GM19468 (cell line): ENCODE measurements around the gene POU3F4.

Source experiments
- ATAC-seq: cut with Tn5 transposase; IDR thresholded peaks from one replicate; pipeline ENCODE4 v1.9.1; 2021; ENCODE audit warnings: mild to moderate bottlenecking, moderate library complexity, moderate number of reproducible peaks; ENCODE audit not compliant: unreplicated experiment; ENCODE audit errors: extremely low read depth

The POU3F4 gene

DNA sequence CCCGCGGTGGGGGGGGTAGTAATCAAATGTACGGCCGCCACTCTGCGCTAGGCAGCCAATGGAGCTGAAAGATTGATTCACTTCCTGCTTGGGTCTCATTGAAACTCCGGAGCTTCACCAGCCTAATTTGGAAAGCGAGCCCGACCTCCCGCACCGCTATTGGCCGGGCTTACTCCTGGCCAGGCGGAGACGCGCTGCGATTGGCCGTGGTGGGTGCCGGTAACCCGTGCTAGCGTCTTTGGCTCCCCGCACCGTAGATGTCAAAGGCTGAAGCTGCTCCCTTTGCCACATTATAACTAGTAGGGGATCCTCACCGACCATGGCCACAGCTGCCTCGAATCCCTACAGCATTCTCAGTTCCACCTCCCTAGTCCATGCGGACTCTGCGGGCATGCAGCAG is at the start of gene POU3F4:
Gene POU3F4, plus strand, starts transcription at position 285 of the 400 bp plus-strand sequence. Its CDS starts 35 bp downstream, at position 320.
- no peak for ATAC-seq

DNA sequence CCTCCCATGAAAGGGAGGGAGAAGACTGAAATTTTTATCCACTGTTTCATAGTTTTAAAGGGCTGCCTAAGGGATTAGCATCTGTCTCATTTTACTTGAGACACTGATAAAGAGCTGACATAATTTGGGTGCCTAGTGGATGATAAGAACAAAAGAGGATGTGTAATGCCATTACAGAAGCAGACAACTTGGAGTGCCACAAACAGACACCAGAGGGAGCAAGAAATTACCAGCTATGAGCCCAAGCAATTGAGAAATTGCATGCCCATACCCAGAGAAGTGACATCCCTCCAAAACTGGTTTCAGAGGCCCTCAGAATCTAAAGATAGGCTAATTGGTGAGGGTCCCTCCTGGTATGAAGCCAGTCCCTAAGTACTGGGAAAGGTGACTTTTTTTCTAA is 38.5 kb upstream of the POU3F4 start:
- peak; percentile 51 for ATAC-seq

DNA sequence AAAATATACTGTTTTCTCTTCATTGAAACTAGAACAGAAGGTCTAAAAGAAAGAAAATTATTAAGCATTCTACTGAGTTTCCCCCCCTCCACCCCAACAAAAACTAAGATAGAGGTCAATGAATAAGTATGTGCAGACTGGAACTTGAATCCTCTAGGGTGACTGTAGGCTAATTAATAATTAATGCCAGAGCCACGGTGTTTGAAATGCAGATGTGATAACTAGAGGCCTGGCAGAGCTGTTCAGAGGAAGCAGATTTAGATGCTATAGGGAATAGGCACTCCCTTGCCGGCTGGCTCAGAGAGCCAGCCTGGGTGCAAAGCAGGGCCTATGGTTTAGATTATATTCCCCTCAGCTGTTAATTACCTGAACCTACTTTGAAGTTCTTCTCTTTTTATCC is 12.2 kb upstream of the POU3F4 start:
- ATAC-seq: no peak

DNA sequence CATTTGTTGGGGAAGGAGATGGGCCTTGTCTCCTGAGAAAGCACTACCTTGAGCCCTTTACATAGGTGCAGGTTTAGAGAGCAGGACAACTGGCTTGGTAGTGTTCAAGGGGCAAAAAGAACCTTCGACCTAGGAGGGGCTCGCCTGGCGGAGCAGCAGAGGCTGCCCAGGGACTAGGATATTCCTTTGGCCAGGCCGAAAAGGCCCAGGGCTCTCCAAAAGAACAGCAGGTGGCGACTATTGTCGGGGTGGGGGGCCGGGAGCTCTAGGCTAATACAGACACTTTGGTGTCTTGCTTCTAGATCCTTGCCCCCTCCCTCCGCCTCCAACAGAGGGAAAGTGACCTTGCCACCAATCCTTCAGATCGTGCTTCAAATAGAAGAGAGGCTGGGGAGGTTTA is 7.1 kb upstream of the POU3F4 start:
- no peak for ATAC-seq

DNA sequence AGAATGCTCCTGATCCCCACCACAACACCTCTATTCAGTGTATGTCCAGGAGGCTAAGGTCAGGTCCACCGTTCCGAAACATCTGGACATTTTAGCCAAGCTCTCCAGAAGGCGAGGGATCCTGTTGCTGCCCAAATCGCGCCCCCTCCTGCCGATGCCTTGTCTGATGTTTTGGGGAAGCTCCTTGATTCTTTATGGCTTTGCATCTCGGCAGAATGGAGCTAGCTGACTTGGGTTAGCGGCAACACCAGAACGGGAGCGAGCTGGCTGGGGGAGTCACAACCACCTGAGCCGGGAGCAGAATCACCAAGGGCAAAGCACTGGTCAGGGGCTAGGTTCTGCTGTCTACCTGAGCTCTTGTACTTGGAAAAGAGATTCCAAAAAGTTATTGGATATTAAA is 6.6 kb upstream of the POU3F4 start:
- ATAC-seq: no peak

DNA sequence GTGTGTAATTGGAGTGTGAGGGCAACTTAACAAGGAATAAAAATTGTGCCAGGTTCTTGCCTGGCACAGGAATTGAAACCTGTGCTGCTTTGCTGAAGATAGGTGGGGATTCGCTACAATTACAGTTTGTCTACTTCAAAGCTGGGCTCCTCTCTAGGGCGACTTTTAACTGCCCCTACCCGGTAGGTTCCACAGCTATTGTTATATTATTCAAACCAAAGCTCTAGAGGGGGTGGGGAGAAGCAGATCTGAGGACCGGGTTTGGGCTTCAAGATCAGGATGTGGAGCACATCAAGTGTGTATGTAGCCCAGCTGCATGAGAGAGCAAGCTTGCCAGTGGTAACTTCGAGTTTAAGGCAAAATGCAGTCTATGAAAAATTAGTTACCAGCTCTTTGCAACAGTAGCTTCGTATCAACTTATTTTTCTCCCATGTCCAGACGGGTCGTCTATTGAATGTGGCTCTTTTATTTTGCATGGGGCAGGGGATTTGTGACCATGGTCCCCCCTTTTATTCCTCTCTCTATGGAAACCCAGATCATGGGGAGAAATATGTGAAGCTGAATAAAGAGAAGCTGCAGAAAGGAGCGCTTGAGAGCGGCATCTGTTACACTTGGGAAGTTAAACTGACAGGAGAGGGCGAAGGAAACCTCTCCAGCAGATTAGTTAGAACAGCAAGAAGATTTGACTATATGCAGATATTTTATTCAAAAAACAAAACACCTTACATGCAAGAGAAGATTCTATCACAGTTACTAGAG is 3.2 kb upstream of the POU3F4 start:
- no peak for ATAC-seq

DNA sequence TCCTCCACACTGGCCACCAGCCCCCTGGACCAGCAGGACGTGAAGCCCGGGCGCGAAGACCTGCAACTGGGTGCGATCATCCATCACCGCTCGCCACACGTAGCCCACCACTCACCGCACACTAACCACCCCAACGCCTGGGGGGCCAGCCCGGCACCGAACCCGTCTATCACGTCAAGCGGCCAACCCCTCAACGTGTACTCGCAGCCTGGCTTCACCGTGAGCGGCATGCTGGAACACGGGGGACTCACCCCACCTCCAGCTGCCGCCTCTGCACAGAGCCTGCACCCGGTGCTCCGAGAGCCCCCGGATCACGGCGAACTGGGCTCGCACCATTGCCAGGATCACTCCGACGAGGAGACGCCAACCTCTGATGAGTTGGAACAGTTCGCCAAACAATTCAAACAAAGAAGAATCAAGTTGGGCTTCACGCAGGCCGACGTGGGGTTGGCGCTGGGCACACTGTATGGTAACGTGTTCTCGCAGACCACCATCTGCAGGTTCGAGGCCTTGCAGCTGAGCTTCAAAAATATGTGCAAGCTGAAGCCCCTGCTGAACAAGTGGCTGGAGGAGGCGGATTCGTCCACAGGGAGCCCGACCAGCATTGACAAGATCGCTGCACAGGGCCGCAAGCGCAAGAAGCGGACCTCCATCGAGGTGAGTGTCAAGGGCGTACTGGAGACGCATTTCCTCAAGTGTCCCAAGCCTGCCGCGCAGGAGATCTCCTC is 600 bp downstream of the POU3F4 start:
- no peak for ATAC-seq

DNA sequence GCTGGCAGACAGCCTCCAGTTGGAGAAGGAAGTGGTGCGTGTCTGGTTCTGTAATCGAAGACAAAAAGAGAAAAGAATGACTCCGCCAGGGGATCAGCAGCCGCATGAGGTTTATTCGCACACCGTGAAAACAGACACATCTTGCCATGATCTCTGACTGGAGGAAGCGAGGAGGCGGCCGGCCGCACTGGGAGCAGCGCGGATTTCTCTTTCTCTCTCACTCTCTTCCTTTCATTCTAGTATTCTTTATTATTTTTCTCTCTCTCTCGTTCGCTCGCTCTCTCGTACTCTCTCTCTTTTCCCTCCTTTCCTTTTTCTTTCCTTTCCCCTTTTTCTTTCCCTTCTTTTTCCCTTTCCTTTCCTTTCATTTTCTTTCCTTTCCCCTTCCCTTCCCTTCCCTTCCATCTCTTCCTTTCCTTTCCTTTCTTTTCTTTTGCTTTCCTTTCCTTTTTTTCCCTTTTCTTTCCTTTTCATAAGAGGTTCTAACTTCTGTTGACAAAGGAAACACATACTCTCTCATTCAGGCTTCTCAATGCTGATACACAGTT is 1.2 kb downstream of the POU3F4 start:
- ATAC-seq: no peak

DNA sequence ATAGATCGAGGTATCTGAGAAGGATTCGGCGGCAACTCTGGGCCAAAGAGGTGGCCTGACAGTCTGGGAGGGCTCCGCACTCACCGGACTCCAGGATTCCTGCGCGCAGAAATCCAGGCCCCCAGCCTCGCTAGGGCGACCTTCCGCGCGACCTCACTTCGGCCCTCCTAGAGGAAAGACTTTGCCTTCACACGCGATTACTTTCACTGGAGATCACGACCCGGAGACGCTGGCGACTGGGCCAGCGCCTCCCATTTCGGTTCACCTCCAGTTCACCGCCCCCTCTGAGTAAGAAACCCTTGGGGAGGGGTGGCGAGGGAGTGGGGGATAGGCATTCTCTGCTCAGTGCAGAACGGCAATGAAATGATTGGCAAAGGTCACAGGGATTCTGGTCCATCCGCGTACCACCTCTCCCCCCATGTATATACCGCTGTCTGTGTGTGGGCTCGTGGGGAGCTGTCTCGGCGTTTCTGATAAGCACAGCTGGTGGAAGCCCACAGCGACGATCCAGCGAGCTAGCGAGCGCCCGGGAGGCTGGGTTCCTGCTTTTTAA is 2.5 kb downstream of the POU3F4 start:
- no peak for ATAC-seq

DNA sequence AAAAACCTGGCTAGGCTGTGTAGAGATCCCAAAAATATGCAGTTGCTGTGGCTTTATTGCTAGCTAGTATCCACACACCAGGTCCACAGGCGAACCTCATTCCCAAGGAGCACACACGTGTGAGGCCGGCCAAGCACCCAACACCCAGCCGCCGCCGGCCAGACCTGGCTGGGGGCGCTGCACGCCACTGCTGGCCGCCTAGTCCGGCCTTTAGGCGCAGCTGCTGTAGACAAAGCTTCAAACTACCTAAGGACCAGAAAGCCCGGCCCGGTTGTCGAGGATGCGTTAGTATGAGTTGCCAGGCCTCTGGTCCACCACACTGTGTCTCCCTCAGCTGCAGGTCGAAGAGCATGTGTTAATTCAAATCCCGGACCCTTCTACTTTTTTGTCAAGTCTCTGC is 3.1 kb downstream of the POU3F4 start:
- no peak for ATAC-seq

DNA sequence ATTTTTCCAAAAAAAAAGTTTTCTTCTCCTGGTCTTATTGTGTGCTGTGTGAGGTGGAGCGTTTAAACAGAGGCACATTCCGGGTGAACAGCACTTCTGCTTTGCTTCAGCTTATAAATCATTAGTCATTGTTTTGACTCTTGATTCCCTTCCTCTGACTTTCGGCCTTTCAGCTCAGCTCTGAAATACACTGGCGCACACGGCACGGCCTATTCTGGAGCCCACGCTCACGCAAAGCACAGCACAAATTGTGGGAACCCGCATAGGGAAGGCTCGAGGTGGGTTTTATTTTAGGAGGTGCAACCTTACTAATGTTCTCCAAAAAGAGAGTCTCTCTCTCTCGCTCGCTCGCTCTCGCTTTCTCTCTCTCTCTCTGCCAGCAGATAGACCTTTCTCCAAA is 4.0 kb downstream of the POU3F4 start:
- ATAC-seq: no peak

DNA sequence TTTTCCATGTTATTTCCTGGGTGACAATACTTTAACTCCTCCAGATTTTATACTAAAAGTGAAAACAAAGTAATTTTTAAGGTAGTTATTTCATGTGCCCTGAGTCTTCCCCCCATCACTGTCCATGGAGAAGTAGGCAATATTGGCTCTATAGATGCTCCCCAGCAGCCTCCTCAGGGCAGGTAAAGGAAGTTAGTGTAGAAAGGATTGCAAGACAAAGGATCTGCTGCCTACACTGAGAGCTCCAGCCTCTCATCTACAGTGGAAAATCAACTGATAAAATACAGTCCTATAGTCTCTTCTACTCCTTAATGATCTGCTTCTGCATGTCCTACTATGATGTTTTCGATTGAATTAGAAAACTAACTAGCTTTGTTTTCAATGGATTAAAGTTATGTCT is 8.5 kb downstream of the POU3F4 start:
- no peak for ATAC-seq

DNA sequence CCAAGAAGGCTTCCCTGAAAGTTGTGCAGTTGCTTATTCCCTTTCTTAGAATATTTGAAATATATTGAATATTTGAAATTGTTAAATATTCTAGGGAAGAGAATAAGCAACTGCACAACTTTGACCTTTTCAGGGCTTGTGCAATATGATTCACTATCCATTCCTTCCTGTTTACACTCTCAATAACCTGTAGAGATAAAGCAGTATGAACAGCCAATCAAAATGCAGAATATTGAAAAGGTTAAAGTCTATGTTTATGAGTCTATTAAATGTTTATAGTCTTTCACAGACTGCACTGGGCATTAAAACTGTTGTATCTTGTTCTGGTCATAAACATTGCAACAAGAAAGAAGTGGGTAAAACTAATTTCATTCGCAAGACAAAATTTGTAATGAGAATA is 13.8 kb downstream of the POU3F4 start:
- ATAC-seq: no peak

DNA sequence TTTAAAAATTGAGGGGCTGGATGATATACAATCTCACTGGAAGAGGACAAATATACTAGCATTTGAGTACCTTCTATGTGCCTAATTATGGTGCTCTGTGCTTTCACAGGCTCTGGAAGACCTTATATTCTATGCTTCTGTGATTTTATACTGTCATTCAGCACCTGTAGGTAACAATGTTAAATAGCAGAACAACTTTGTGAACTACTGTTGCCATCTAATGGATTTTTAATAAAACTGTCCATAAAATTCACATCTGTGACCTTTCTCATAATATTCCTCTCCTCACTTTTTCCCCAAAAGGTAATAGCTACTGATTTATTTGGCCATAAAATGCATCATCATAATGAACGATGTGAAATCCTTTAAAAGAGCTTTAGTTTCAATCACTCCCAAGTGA is 21.9 kb downstream of the POU3F4 start:
- no peak for ATAC-seq

DNA sequence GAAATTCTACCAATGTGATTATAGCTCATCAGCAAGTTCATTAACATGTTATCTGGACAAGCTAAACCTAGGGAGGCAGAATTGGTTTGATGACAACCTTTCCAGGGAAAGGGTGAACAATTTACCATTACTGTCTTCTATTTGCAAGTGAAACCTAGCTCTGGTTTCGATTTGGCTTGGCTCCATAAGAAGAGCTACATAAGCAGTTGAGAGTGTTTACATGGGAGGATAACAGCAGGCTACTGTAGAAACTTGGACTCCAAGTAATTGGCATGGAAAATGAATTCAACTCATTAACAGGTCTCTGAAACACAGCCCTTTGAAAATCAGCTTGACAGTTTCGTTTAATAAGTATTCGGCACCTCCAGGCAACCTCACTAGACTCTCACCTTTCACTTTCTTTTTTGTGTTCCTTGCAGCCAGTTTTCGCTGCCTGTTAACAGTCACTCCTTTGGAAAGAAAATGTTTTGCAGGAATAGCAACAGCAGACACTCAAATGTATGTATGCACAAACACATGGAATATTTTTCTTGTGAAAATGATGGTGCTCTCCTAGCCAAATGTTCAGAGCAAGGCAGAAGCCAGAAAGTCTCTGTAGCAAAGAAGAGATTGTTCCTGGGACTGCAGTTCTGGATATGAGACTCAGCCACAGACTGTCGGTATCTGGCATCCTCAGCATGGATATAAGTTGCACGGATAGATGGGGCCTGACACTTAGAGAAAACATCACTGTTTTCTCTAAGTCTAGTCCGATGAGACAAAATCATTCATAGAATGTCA is 27.5 kb downstream of the POU3F4 start:
- ATAC-seq: no peak
